GM23338 (cell line): ENCODE results near the gene RAB31.

Source experiments
- CTCF ChIP-seq, 2 experiments: fragments of 200-600 bp in 1 of 2; sonication (generic) in 1 of 2; conservative IDR thresholded peaks; 2 replicates each; pipeline versions ENCODE4 v1.5.1 to v1.6.1; 2016 to 2017; ENCODE audit warnings: antibody characterized with exemption in 2 of 2, low read depth in 2 of 2, mild to moderate bottlenecking in 2 of 2, moderate library complexity in 1 of 2
- EZH2 ChIP-seq: fragments of 200-600 bp; sonication (generic); IDR thresholded peaks from one replicate; pipeline ENCODE4 v1.8.0; 2017; ENCODE audit warnings: antibody characterized with exemption, mild to moderate bottlenecking, low read depth; ENCODE audit not compliant: unreplicated experiment

- no peak for TF ChIP-seq CTCF (conservative IDR thresholded peaks at IDR 0.05; ENCODE audit: low read depth in 2 of 2)
- TF ChIP-seq EZH2: no peak
Observed at GRCh38 chr18:9772847-9773677, 65.0 kb downstream of the RAB31 start.
